Measurements from ENCODE around the gene DNAJB8. TPM values are rescaled to one million over a fixed set of nuclear protein-coding genes. Genes with fewer than 3 reads are reported as not detected.

Gene DNAJB8
- total RNA-seq, 1 experiment from 2014 or later: not detected

GRCh38 chr3:128415773-128416577 lies 50.7 kb downstream of the DNAJB8 start:
- no TSS peak for BruUV-seq (replicated peaks)
- CTCF ChIA-PET: no interaction called here

DNA sequence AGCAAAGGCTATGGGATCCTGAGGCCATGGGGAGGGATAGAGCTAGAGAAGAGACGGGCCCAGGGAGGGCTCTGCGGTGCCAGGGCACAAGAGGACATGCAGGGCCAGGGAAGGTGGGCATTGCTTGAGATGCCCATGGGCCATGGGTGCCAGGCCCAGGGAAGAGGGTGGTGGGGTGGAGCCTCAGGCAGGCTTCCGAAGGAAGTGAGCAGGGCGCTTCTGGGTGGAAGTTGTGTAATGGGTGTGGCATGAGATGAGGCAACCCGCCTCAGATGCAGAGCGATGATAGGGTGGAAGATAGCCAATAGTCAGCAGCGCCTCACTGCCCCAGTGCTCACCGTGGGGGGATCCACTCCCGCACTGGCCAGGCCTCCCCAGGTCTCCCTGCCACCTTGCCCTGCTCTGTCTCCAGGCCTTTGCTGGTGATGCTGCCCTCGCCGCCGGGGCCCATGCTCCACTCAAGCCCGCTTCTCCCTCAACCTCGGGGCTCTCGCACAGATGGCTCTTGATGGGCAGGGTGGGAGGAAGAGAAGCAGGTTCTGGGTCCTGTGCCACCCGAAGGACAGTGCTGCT lies 51.4 kb downstream of the DNAJB8 start:
- Histone ChIP-seq H3K36me3 (ENCODE audit: insufficient read depth, low read length, poor library complexity, severe bottlenecking) (no peaks in the 10 kb centered on the region), H3K9me3 (ENCODE audit: low read depth, low read length, poor library complexity, severe bottlenecking) (no peaks in the 10 kb centered on the region), H3K4me3 (ENCODE audit: low read depth, low read length, poor library complexity, severe bottlenecking) (no peak overlapping the region), H3K4me1 (ENCODE audit: insufficient read depth, low read length, poor library complexity, severe bottlenecking) (no peaks in the 10 kb centered on the region), H3K27ac (ENCODE audit: low read depth, low read length, poor library complexity, severe bottlenecking) (no peak overlapping the region), H3K27me3 (replicated peaks; ENCODE audit: insufficient read depth, low read depth, low read length, poor library complexity) (no peaks in the 10 kb centered on the region)
- intact Hi-C loops (cut with micrococcal nuclease; ENCODE audit: unreplicated experiment): no loop called here
- POLR2A ChIA-PET (ENCODE audit: low non-redundant PET): no interaction called here
- CTCF ChIA-PET: no interaction called here
- no TSS peak for BruUV-seq (replicated peaks)
- DNase-seq (ENCODE audit: low spot score): no peak
- TF ChIP-seq, protein P1, sequence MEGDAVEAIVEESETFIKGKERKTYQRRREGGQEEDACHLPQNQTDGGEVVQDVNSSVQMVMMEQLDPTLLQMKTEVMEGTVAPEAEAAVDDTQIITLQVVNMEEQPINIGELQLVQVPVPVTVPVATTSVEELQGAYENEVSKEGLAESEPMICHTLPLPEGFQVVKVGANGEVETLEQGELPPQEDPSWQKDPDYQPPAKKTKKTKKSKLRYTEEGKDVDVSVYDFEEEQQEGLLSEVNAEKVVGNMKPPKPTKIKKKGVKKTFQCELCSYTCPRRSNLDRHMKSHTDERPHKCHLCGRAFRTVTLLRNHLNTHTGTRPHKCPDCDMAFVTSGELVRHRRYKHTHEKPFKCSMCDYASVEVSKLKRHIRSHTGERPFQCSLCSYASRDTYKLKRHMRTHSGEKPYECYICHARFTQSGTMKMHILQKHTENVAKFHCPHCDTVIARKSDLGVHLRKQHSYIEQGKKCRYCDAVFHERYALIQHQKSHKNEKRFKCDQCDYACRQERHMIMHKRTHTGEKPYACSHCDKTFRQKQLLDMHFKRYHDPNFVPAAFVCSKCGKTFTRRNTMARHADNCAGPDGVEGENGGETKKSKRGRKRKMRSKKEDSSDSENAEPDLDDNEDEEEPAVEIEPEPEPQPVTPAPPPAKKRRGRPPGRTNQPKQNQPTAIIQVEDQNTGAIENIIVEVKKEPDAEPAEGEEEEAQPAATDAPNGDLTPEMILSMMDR (conservative IDR thresholded peaks at IDR 0.05; ENCODE audit: low read depth, low read length): no peak

More at GRCh38 chr3:128415773-128416577, 50.7 kb downstream of the DNAJB8 start:
- POLR2A ChIA-PET (ENCODE audit: low non-redundant PET): no interaction called here
- no peaks in the 10 kb centered on the region for H3K9me3 ChIP-seq (ENCODE audit: low read depth, low read length, poor library complexity, severe bottlenecking)
- H3K36me3 ChIP-seq (ENCODE audit: insufficient read depth, low read length, poor library complexity, severe bottlenecking): no peaks in the 10 kb centered on the region
- no peak overlapping the region for H3K4me3 ChIP-seq (ENCODE audit: low read depth, low read length, poor library complexity, severe bottlenecking)
- intact Hi-C loops (cut with micrococcal nuclease; ENCODE audit: unreplicated experiment): no loop called here
- no peaks in the 10 kb centered on the region for H3K4me1 ChIP-seq (ENCODE audit: insufficient read depth, low read length, poor library complexity, severe bottlenecking)
- H3K27ac ChIP-seq (ENCODE audit: low read depth, low read length, poor library complexity, severe bottlenecking): no peak overlapping the region
- DNase-seq (ENCODE audit: low spot score): no peak
- H3K27me3 ChIP-seq (replicated peaks; ENCODE audit: insufficient read depth, low read depth, low read length, poor library complexity): no peaks in the 10 kb centered on the region
- TF ChIP-seq, protein P1 (conservative IDR thresholded peaks at IDR 0.05; ENCODE audit: low read depth, low read length): no peak
- TF ChIP-seq EZH2 (IDR thresholded peaks at IDR 0.05; ENCODE audit: borderline replicate concordance, low read depth, low read length, poor library complexity, severe bottlenecking): no peak

- no TSS peak for BruUV-seq (replicated peaks)
- TF ChIP-seq EZH2 (IDR thresholded peaks at IDR 0.05; ENCODE audit: borderline replicate concordance, low read depth, low read length, poor library complexity, severe bottlenecking): no peak
- TF ChIP-seq, protein P1 (conservative IDR thresholded peaks at IDR 0.05; ENCODE audit: low read depth, low read length): no peak
- intact Hi-C loops (cut with micrococcal nuclease; ENCODE audit: unreplicated experiment): no loop called here
- ChIA-PET POLR2A (ENCODE audit: low non-redundant PET) (interaction anchor here (0.5 kb wide), 1 partner anchor 160 kb away, joined by 4 read pairs; no protein-coding TSS in a partner anchor), CTCF (no interaction called here)
- H3K27me3 ChIP-seq (replicated peaks; ENCODE audit: insufficient read depth, low read depth, low read length, poor library complexity): no peaks in the 10 kb centered on the region
- H3K4me3 ChIP-seq (ENCODE audit: low read depth, low read length, poor library complexity, severe bottlenecking): no peak overlapping the region
- H3K4me1 ChIP-seq (ENCODE audit: insufficient read depth, low read length, poor library complexity, severe bottlenecking): no peaks in the 10 kb centered on the region
- no peak overlapping the region for H3K27ac ChIP-seq (ENCODE audit: low read depth, low read length, poor library complexity, severe bottlenecking)
- no peaks in the 10 kb centered on the region for H3K36me3 ChIP-seq (ENCODE audit: insufficient read depth, low read length, poor library complexity, severe bottlenecking)
- no peak for DNase-seq (ENCODE audit: low spot score)
- no peaks in the 10 kb centered on the region for H3K9me3 ChIP-seq (ENCODE audit: low read depth, low read length, poor library complexity, severe bottlenecking)
Measured at GRCh38 chr3:128413413-128414205, 53.1 kb downstream of the DNAJB8 start.

Data from A673 (cell line).